ENCODE measurements around the gene MALSU1.

DNA sequence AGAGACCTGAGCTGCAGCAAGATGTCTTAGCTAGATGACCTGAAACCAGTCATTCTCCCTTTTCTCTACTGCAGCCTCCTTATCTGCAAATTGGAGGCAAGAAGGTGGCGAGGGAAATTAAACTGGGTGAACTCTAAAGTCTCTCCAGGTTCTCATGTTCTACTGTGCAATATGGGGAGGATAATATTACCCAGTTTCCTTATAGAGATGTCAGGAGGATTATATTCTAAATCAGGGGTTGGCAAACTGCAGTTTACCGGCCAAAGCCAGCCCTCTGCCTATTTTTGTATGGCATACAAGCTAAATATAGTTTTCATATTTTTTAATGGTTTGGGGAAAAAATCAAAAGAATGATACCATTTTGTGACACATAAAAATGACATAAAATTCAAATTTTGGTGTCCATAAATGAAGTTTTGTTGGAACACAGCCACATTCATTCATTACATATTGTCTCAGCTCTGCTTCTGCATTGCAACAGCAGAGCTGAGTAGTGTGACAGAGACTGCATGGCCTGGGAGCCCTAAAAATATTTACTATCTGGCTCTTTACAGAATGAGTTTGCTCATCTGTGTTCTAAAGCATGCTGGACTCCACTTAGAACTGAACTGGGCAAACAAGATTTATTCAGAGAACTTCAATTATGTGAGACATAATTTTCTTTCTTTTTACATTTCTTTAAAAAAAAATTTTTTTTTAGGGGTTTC is 19.2 kb upstream of the MALSU1 start:
- TF ChIP-seq, protein P1, sequence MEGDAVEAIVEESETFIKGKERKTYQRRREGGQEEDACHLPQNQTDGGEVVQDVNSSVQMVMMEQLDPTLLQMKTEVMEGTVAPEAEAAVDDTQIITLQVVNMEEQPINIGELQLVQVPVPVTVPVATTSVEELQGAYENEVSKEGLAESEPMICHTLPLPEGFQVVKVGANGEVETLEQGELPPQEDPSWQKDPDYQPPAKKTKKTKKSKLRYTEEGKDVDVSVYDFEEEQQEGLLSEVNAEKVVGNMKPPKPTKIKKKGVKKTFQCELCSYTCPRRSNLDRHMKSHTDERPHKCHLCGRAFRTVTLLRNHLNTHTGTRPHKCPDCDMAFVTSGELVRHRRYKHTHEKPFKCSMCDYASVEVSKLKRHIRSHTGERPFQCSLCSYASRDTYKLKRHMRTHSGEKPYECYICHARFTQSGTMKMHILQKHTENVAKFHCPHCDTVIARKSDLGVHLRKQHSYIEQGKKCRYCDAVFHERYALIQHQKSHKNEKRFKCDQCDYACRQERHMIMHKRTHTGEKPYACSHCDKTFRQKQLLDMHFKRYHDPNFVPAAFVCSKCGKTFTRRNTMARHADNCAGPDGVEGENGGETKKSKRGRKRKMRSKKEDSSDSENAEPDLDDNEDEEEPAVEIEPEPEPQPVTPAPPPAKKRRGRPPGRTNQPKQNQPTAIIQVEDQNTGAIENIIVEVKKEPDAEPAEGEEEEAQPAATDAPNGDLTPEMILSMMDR (IDR thresholded peaks at IDR 0.05), result no peak
- no peak for TF ChIP-seq POLR2A (IDR thresholded peaks at IDR 0.05)
